HL-60 (cell line): ENCODE data around the gene NCAPG2.

Experiments used
- DNase-seq, 2 experiments: peaks; one replicate each; pipeline ENCODE4 v3.0.0-alpha.2; 2010 to 2020; ENCODE audit warnings: low read depth in 1 of 2, low spot score in 1 of 2
- H3K27ac ChIP-seq: fragments of 250-450 bp; sonication (Bioruptor Pico); replicated peaks from 2 replicates; pipeline ENCODE4 v1.5.1; 2020; ENCODE audit warnings: mild to moderate bottlenecking, moderate library complexity
- H3K27me3 ChIP-seq: fragments of 250-450 bp; sonication (Bioruptor Pico); 2 replicates; pipeline ENCODE4 v1.5.1; 2021; ENCODE audit warnings: mild to moderate bottlenecking, moderate library complexity; ENCODE audit not compliant: insufficient read depth, poor library complexity, severe bottlenecking
- H3K4me3 ChIP-seq: replicated peaks from 2 replicates; pipeline ENCODE4 v1.5.1; 2011; ENCODE audit warnings: mild to moderate bottlenecking, control low read depth, low read length; ENCODE audit not compliant: insufficient read depth
- CTCF ChIP-seq: IDR thresholded peaks from one replicate; pipeline ENCODE4 v1.5.1; 2011; ENCODE audit warnings: low read length, control low read depth, inconsistent platforms; ENCODE audit not compliant: insufficient read depth
- GABPA ChIP-seq: IDR thresholded peaks from 2 replicates; pipeline ENCODE4 v1.6.1; 2012; ENCODE audit warnings: low read depth
- POLR2AphosphoS5 ChIP-seq: IDR thresholded peaks from 2 replicates; pipeline ENCODE4 v1.6.1; 2012; ENCODE audit warnings: low read depth
- SPI1 ChIP-seq: IDR thresholded peaks from 2 replicates; pipeline ENCODE4 v1.6.1; 2012; ENCODE audit warnings: low read depth, mild to moderate bottlenecking, borderline replicate concordance
- TF ChIP-seq, protein P1 (sequence below): IDR thresholded peaks from 2 replicates; pipeline ENCODE4 v1.6.1; 2012; ENCODE audit warnings: low read depth; ENCODE audit not compliant: insufficient replicate concordance

NCAPG2 gene

DNA sequence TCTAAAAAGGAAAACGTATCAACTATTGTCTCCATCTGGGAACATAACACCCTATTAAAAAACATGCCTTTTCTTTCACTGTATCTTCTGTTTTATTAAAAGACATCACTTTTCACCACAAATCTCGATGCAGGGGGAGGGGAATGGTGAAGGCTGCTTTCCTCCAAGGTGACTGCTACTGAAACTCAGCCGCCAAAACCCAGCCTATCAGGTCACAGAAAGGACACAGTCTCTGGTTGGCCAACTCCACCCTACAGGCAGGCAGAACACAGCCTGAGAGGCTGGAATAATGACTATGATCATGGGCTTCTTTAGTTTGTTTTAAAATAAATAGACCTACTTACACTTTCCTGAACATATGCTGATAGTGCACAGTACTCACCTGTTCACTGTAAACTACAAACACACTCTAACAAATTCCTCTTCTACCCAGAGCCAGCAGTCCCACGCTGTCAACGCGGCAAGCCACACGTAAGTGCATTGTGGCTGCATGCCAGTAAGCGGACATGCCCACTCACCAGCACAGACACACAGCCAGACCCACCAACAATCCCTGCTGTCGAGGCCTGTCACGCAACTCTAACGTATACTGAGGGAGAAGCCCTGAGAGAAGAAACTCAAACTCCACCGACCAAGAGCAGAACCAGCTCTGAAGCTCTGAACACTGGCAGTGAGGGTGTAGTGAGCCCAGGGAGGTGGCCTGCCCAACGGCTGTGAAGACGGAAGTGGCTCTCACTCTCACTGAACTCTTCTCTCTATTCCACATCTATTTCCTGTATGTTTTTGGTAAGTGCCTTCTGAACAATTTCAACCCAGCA, 41.8 kb downstream of the NCAPG2 start:
- TF ChIP-seq, protein P1, sequence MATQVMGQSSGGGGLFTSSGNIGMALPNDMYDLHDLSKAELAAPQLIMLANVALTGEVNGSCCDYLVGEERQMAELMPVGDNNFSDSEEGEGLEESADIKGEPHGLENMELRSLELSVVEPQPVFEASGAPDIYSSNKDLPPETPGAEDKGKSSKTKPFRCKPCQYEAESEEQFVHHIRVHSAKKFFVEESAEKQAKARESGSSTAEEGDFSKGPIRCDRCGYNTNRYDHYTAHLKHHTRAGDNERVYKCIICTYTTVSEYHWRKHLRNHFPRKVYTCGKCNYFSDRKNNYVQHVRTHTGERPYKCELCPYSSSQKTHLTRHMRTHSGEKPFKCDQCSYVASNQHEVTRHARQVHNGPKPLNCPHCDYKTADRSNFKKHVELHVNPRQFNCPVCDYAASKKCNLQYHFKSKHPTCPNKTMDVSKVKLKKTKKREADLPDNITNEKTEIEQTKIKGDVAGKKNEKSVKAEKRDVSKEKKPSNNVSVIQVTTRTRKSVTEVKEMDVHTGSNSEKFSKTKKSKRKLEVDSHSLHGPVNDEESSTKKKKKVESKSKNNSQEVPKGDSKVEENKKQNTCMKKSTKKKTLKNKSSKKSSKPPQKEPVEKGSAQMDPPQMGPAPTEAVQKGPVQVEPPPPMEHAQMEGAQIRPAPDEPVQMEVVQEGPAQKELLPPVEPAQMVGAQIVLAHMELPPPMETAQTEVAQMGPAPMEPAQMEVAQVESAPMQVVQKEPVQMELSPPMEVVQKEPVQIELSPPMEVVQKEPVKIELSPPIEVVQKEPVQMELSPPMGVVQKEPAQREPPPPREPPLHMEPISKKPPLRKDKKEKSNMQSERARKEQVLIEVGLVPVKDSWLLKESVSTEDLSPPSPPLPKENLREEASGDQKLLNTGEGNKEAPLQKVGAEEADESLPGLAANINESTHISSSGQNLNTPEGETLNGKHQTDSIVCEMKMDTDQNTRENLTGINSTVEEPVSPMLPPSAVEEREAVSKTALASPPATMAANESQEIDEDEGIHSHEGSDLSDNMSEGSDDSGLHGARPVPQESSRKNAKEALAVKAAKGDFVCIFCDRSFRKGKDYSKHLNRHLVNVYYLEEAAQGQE = no peak
- TF ChIP-seq SPI1 = no peak
- TF ChIP-seq GABPA = no peak
- no peak for TF ChIP-seq CTCF
- no peak for TF ChIP-seq POLR2AphosphoS5
- Histone ChIP-seq H3K27me3 (no peaks in the 10 kb centered on the region), H3K27ac (peak overlapping the region; percentile 17), H3K4me3 (no peak overlapping the region)
- DNase-seq = peak in 1 of 2 experiments; percentile 14

DNA sequence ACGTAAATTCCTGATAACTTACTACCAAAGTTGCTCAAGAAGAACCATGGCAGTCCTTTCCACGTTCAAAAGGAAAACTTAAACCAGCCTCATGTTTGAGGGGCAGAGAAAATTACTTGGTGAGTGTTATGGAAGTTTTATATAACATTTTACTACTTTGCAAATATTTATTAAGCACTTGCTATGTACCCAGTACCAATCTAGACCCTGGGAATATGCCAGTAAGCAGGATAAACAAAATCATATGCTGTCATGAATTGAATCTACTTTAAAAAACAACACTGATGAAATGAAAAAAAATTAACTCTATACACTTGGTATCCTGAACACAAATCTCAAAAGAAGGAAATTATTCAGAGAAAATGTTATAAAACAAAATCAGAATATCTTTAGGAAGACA, 46.1 kb downstream of the NCAPG2 start:
- TF ChIP-seq GABPA (no peak), CTCF (no peak), POLR2AphosphoS5 (no peak)
- TF ChIP-seq, protein P1 = no peak
- H3K4me3 ChIP-seq = no peak overlapping the region
- DNase-seq = no peak
- no peaks in the 10 kb centered on the region for H3K27me3 ChIP-seq
- H3K27ac ChIP-seq = no peak overlapping the region

DNA sequence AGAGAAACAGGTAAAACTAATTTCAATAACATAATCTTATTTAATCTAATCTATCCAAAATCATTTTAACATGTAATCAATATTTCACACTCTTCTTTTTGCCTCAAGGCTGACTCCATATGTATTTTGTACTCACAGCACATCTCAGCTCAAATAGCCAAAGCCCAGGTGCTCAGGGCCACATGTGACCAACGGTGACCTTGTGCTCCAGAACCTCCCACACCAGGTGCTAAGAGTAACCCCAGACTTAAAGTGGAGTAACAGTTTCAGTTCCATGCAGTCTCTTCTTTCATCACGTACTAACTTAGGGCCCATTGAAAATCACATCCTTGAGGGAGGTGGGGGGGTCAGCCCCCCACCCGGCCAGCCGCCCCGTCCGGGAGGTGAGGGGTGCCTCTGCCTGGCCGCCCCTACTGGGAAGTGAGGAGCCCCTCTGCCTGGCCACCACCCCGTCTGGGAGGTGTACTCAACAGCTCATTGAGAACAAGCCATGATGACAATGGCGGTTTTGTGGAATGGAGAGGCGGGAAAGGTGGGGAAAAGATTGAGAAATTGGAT, 47.3 kb downstream of the NCAPG2 start:
- no peak for DNase-seq
- H3K27ac ChIP-seq = no peak overlapping the region
- H3K27me3 ChIP-seq = no peaks in the 10 kb centered on the region
- H3K4me3 ChIP-seq = no peak overlapping the region
- TF ChIP-seq SPI1 (no peak), POLR2AphosphoS5 (no peak), CTCF (no peak), GABPA (no peak)
- TF ChIP-seq, protein P1 = no peak
